Fibroblast of skin of right quadriceps (primary cell): ENCODE results near the gene TK2.
"Not testable (repeated sequence)": the region's sequence is repeated elsewhere in the genome, so short reads cannot be mapped to it uniquely, and the experiment has no call there.

Source experiments
- DNase-seq: peaks from one replicate; pipeline ENCODE4 v3.0.0-alpha.2; 2013

The TK2 gene

DNA sequence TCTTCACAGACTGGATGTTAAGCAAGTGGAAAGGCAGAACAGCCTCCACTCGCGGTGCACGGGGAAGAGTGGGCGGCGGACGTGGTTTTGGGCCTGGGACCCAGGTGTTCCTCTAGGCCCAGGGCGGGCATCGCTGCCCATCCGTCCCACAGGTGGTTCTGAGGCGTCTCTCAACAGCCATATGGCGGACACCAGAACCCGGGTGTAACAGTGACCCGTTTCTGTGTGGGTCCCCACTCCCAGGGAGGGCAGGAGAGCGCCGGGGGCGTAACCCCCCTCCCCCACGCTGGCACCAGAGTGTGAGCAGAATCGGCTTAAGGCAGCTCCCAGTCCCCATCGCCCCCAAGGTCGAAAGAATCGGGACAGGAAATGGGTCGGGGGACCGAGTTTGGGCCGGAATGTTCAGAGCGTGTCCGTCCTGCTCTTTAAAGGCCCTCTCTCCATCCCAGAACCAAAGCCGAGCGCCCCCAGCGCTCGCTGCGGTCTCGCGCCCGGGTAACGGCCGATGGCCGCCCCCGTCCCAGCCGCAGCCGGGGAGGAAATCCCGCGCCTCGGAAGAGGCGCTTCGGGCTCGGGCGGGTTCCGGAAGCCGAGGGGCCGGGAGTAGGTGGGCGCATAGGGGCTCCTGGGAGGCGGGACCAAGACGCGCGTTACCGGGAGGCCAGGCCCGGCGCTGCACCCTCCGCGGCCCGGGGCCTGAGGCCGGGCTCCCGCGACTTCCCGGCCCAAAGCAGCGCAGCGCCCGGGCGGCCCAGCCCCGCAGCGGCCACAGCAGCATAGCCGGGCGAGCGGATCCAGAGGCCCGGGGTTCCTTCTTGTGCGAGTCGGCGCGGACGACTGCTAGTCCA, at the start of gene TK2:
Gene TK2 (minus strand): TSS at position 839 of the 848 bp plus-strand sequence. CDS start 61 bp downstream, at position 778.
- DNase-seq: peak; percentile 70

DNA sequence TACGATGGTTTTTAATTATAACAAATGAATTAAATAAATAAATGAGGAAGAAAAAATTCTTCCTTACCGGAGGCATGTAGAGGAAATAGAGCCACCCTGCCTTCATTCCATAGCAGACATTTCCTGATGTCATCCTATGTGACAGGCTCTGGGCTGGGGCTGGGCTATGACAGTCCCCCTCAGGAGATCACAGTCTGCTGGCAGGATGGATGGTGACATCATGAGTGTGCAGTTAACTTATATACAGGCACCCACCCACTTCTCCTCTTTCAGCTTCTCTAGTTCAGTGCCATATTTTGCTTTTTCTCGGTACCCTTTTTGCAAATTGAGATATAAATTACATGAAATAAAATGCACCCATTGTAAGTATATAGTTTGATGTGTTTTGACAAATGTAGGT, 48.2 kb upstream of the TK2 start:
- no peak for DNase-seq

DNA sequence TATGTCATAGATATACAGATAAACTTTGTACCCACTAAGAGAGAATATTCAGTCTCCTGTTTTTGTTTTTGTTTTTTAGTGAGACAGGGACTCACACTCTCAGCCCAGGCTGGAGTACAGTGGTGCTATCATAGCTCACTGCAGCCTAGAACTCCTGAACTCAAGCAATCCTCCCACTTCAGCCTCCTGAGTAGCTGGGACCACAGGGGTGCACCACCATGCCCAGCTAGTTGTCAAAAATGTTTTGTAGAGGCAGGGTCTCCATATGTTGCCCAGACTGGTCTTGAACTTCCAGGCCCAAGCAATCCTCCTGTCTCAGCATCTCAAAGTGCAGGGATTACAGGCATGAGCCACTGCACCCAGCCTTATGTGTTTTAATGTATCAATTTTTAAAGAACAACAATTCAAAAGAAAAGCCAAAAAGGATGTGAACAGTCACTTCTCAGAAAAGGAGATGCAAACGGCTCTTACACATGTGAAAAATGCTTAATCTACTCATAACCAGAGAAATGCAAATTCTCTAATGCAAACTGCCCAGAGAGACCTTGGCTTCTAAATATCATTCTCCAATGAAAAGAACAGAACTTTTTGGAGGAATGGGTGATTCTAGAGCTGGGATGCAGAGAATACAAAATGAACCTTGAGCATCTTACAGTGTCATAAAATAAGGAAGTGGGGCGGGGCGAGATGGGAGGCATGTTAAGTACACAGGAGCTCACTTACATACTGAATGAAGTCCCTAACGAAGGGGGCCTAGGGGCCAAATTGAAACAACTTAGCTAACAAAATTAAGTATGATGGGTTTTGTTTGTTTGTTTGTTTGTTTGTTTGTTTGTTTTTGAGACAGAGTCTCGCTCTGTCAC, 47.3 kb upstream of the TK2 start:
- DNase-seq: no peak

DNA sequence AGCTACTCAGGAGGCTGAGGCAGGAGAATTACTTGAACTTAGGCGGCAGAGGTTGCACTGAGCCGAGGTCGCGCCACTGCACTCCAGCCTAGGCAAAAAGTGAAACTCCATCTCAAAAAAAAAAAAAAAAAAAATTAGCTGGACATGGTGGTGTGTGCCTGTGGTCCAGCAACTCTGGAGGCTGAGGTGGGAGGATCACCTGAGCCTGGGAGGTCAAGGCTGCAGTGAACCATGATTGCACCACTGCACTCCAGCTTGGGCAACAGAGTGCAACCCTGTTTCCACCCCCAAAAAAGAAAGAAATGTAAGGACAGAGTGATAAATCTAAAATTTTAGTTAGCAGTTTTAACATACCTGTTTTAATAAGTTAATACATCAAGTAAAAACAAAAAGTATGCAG, 46.6 kb upstream of the TK2 start:
- not testable (repeated sequence) for DNase-seq

DNA sequence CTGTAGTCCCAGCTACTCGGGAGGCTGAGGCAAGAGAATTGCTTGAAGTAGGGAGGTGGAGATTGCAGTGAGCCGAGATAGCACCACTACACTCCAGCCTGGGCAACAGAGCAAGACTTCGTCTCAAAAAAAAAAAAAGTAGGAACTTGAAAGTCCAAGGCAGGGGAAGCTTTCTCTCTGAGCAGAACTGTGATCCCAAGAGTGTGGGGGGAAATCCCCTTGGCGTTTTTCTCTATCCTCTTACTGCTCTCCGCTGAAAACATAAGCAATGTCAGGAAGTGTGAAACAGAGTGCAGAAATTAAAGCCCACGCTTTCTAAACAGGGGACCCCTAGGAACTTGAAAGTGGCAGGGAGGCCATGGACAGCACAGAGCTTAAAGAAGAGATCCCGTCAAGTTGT, 44.8 kb upstream of the TK2 start:
- no peak for DNase-seq

DNA sequence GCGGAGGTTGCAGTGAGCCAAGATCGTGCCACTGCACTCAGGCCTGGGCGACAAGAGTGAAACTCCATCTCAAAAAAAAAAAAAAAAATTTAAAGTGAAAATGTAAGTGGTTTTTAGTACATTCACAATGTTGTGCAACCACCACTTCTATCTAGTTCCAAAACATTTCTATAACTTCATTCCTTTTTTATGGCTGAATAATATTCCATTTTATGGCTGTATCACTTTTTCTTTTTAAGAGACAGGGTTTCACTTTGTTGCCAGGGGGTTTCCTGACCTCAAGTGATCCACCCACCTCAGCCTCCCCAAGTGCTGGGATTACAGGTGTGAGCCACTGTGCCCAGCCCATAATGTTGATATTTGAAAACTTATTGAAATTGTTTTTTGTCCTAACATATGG, 42.9 kb upstream of the TK2 start:
- DNase-seq: no peak

DNA sequence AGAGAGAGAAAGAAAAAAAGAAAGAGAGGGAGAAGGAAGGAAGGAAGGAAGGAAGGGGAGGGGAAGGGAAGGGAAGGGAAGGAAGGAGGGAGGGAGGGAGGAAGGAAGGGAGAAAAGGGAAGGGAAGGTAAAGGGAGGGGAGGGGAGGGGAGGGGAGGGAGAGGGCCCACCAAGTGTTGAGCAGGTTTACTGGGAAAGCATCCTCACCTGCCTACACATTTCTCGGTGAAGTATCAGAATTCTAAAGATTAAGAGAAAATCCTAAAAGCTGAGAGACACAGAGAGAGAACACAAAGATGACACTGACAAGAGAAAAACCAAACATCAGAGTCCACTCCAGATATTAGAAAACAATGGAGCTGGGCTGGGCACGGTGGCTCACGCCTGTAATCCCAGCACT, 42.3 kb upstream of the TK2 start:
- no peak for DNase-seq

DNA sequence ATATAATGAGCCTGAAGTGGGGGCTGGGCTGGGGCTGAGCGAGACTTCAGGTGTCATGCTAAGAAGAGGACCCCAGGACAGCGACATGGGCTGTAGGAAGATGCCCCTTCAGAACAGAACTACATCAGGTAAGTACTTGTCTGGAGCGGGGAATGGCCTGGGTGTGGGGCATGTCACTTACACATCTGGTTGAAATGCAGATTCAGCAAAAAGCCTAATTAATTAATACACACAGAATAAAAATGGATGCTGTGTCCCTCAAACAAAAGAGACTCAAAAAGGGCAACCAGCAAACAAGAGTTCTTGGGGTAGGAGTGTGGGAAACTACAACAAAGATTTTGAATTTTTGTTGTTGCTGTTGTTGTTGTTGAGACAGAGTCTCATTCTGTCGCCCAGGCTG, 41.1 kb upstream of the TK2 start:
- DNase-seq: no peak

DNA sequence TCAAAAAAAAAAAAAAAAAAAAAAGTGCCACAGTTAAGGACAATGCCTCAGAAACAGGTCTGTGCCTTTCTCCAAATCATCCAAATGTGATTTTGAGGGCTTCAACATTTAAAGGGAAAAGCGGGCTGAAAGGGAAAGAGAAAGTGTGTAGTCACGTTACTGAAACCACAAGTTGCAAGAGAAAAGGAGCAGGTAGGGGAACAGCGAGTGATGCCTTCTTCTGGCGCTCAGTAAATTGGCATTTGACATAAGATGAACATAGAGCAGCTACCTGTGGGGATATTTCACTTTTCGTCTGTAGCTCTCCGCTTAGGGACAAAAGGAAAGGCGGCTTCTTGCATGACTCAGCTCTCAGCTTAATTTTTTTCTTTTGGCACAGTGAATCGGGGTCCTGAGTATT, 40.4 kb upstream of the TK2 start:
- DNase-seq: no peak

DNA sequence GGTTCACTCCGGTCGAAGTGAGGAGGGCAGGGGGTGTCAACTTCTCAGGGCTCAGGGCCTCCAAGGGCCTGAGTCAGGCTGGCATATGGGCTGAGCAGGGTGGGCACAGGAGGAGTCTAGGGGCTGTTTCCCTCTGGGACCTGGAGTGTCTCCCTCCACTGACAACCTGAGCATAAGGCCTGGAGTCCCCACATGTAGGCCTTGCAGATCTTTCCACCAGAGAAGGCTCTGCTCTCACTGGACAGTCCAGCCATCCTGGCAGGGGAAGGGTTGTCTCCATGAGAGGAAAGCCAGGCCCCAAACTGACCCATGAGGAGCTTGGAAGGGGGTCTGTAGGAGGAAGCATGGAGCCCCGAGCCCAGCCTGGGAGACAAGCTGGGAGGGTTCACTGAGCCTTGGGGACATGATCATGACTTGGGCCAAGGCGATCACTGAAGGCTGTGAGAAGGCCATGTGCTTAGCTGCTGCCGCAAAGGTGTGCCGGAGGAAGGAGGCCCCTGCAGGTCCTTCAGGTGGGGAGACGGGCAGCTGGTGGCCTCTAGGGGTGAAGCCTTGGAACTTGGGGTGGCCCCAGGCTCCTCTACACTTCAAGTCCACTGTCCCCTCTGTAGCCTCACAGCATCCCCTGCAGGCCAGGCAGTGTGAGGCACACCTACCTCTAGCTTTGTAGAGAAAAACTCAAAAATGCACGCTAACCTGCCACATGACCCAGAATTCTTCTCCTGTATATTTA, 39.2 kb upstream of the TK2 start:
- DNase-seq: no peak

DNA sequence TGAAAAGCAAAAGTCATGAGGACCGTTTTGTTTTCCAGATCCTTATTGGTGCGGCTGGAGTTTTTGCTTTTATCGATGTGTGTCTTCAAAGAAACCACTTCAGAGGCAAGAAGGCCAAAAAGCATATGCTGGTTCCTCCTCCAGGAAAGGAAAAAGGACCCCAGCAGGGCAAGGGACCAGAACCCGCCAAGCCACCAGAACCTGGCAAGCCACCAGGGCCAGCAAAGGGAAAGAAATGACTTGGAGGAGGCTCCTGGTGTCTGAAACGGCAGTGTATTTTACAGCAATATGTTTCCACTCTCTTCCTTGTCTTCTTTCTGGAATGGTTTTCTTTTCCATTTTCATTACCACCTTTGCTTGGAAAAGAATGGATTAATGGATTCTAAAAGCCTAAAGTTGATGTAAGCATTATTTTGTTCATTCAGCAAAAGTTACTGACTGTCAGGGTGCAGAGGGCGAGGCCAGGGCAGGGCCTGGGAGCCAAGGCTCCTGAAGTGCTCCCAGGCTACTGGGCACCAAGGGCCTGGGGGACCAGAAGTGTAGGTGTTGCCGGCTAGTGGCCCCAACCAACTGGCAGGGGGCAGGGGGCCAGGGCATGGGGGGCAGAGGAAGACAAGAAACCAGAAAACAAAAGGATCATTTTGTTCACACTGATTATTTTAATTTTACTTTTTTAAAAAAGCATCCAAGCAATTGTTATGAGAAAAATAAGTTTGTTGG, 38.1 kb upstream of the TK2 start:
- DNase-seq: no peak

DNA sequence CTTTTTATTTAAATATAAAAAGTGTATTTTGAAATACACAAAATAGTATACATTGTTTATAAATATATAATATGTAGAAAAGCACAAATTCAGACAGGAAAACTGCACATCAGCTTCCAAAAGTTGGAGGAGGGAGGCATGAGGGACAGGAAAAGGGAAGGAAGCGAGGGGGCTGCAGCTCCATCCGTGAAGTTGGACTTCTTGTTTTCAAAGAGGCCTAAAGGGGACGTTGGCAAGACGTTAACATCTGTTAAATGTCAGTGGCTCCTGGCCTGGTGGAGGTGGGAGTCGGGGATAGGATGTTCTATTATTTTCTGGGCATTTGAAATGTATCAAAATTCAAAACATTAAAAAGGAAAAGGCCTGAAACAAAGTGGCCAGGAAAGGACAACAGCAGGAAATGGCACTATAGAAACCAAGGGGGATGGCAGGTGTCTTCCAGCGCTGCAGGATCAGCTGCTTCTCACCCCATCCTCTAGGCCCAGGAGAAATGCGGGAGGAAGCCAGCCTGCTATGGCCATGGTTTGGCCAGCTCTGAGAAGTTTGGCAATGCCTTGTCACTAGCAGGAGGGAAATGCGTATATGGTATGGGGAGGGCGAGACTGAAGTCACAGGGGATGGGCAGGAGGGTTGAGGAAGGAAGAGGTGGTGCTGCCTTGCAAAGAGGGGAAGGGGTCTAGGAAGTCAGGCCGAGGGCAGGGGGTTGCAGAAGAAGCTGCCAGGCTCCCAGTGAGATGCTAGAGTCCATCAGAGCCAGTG, 35.7 kb upstream of the TK2 start:
- no peak for DNase-seq

DNA sequence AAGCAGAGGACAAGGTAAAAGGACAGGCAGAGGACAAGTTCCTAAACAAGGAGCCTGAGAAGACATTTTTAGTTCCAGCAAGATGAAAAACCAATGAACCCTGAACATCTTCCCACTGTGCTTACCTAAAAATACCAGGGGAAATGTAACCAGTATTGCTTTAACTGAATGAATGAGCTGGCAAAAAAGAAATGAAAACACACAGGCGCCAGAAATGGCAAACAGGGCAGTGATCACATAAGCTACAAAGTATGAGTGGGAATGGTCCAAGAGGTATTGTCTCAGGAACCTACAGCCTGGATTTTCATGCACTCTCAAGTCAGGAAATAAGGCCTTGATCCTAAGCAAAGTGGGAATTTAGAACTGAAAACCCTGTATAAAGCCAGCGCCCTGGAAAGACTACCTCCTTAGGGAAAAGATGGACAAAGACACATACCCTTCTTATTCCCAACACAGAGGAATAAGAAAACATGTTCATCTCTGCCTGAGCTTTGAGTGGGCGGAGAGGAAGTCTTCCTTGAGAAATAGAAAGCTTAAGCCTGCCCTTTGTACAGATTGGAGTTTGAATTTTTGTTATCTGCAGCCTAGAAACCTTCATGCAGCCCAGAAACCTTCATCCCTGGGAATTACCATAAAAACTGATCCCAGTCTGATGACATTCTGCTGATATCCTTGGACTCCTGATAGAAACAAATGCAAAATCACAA, 31.5 kb upstream of the TK2 start:
- no peak for DNase-seq

DNA sequence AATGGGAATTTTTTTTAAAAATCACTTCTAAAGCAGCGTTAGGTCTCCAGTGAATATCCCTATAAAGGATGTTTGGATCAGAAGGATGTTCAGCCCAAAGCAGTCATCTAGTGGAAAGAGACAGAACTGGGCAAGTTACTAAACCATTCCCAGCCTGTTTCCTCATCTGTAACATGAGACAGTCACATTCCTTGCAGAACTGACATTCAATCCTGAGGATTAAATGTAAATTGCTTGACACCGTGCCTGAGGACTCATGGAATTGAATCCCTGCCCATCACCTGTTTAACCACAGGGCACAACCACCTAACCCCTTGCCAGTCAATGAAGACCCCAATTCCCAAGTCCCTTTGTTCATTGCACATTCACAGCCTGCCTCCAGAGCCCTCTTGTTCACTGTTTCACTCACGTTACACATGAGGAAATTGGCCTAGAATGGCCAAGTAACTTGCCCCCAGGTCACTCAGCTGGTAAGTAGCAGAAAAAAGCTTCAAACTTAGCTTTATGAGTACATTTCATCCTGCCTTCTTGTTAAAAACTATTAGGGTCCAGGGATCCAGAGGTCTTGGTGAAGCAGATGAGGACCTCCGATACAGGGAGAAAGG, 30.8 kb upstream of the TK2 start:
- peak; percentile 78 for DNase-seq

DNA sequence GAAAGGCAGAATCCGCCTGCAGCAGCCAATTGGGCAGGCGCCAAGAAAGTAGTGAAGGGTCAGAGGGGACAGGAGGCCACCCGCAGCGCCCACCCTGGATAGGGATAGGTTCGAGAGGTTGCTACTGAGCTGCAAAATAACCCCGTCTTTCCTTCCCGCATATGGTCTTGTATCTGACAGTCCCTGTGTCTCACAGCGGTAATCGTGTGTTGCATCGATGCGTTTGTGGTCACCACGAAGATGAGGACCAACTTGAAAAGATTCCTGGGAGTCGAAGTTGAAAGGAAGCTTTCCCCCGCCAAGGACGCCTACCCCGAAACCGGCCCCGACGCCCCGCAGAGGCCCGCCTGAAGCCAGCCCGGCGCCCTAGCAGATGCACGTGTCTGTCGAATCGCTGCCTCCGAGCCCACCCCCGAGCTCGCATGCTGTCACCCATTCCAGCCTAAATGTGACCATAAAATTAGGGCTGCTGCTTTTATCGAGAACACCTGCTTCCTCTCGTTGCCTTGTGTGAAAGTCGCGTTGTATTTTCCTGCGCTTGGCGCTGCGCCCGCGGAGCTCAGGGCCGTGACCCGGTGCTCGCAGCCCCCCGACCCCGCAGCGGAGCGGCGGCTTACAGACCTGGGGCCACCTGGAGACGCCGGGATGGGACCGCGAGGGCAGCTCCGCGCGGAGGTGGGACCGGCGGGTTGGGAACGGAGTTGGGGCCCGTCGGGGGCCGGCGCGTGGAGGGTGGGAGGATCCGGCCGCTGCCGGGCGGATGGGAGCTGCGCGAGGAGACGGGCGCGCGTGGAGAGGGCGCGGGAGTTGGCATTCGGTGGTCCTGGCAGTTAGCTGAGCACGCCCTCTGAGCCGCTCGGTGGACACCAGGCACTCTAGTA, 29.0 kb upstream of the TK2 start, which contains the start of gene CMTM2:
Gene CMTM2 (plus strand): TSS at position 813 of the 881 bp plus-strand sequence. CDS start 145 bp downstream, outside the sequence.
- no peak for DNase-seq

DNA sequence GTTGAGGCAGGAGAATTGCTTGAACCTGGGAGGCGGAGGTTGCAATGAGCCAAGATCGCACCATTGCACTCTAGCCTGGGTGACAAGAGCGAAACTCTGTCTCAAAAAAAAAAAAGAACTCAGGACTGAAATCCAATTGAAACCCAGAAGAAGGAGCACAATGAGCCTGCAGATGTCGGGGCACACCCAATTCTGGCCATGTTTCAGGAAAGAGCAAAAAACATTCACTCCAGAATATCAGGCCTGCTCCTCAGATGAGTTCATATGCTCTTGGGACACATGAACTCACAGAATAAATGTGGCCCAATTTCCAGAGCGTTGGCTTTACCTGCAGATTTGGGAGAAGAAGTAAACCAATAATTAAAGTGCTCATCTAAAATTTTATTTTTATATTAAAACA, 26.4 kb upstream of the TK2 start:
- DNase-seq: no peak

DNA sequence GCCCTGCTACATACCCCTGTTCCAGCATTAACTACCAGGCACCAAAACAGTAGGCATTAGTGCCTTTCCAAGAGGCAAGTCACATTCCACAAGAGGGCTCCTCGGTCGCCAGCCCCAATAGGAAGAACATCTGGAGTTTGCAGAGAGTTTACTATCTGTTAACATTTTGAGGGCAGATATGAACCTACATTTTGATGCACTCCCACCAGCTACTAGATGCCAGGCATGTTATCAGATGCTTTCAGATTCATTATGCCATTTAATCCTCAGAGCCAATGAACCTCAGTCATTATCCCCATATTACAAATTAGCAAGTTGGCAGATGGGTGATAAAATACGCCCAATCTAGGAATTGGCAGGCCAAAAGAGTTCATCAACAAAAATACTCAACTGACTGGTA, 25.1 kb upstream of the TK2 start:
- DNase-seq: no peak

DNA sequence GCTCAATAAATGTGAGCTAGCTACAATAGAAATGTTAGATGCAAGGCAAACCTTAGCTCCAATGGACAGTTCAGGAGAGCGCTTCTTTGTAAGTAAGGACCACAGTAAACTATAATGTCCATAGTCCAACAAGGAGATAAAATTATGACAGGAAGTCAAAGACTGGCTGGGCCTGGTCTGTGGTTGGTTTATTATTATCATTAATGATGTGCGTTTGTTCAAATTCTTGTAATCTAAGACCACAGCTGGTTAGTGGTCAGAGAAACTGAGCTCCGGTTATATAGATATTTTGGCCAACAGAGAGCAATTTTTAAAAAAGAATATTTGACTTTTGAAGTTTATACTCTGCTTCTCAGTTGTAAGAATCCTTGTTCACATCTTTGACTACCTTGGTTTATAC, 24.6 kb upstream of the TK2 start:
- no peak for DNase-seq

DNA sequence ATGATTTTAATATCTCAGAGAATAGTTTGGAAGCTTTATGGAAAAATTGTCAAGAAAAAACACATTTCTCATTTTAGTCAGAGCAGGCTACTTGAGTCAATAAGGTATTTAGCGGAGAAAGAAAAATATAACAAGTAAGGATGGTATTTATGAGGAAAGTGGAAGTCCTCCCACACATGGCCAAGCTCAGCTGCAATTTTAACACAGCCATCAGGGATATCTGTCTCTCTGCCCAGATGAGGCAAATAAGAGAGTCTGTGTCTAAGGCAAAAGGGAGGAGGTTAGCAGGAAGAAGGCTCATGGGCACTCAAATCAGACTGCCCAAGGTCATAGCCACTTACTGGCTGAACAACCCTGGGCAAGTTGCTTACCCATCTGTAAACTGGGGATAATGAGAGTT, 24.2 kb upstream of the TK2 start:
- no peak for DNase-seq

DNA sequence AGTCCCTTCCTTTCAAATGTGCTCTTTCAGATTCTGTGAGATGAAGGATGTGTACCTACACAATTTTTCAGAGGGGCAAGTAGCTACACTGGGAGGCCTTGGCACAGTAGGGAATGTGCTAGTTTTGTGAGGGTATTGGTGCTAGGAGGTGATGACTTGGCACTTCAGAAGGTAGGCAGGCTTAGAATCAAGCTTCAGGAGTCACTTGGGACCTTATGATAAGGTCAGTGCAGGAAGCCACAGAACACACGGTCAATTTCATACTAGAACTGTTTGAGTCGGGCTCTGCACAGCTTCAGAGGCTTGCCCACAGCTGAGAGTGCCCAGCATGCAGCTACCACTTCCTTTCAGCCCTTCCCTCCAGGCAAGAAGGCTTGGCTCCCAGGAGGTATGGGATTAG, 22.4 kb upstream of the TK2 start:
- no peak for DNase-seq
